Lower leg skin (tissue), 3 donors: ENCODE results near the gene PRRX1.

ENCODE experiments used
- POLR2A ChIP-seq, 2 donors: fragments of 450-650 bp; IDR thresholded peaks; one replicate each; pipeline ENCODE4 v1.6.1; 2016 to 2017; ENCODE audit warnings: antibody characterized with exemption in 2 of 2, mild to moderate bottlenecking in 1 of 2, moderate library complexity in 1 of 2
- TF ChIP-seq, protein P1 (sequence below), 3 donors: fragments of 450-650 bp; IDR thresholded peaks; one replicate each; pipeline ENCODE4 v1.5.1; 2016; ENCODE audit warnings: antibody characterized with exemption in 3 of 3, mild to moderate bottlenecking in 3 of 3, moderate library complexity in 2 of 3

DNA sequence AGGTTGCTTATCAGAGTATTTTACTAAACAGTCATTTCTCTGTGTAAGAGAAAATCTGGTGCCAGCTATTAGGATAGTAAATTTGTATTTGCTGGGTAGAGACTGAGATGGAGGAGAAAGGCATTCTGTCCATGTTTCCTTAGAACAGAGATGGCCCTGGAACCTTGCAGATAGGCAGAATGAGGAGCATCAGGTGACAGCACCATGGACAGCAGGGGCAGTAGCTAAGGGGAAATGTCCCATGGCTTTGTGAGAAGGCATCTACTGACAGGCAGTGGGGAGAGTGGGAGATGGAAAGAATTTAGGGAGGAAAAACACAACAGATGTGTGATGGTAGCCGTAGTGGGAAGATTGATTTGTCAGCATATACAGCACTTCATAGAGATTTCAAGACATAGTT lies 105.0 kb downstream of the PRRX1 start:
- no peak for TF ChIP-seq POLR2A (IDR thresholded peaks at IDR 0.05)
- TF ChIP-seq, protein P1, sequence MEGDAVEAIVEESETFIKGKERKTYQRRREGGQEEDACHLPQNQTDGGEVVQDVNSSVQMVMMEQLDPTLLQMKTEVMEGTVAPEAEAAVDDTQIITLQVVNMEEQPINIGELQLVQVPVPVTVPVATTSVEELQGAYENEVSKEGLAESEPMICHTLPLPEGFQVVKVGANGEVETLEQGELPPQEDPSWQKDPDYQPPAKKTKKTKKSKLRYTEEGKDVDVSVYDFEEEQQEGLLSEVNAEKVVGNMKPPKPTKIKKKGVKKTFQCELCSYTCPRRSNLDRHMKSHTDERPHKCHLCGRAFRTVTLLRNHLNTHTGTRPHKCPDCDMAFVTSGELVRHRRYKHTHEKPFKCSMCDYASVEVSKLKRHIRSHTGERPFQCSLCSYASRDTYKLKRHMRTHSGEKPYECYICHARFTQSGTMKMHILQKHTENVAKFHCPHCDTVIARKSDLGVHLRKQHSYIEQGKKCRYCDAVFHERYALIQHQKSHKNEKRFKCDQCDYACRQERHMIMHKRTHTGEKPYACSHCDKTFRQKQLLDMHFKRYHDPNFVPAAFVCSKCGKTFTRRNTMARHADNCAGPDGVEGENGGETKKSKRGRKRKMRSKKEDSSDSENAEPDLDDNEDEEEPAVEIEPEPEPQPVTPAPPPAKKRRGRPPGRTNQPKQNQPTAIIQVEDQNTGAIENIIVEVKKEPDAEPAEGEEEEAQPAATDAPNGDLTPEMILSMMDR (IDR thresholded peaks at IDR 0.05), result no peak
